GM19468 (cell line): Measurements from ENCODE around the gene DNMT3A.

ENCODE experiments used
- ATAC-seq: cut with Tn5 transposase; IDR thresholded peaks from one replicate; pipeline ENCODE4 v1.9.1; 2021; ENCODE audit warnings: mild to moderate bottlenecking, moderate library complexity, moderate number of reproducible peaks; ENCODE audit not compliant: unreplicated experiment; ENCODE audit errors: extremely low read depth

Gene DNMT3A

DNA sequence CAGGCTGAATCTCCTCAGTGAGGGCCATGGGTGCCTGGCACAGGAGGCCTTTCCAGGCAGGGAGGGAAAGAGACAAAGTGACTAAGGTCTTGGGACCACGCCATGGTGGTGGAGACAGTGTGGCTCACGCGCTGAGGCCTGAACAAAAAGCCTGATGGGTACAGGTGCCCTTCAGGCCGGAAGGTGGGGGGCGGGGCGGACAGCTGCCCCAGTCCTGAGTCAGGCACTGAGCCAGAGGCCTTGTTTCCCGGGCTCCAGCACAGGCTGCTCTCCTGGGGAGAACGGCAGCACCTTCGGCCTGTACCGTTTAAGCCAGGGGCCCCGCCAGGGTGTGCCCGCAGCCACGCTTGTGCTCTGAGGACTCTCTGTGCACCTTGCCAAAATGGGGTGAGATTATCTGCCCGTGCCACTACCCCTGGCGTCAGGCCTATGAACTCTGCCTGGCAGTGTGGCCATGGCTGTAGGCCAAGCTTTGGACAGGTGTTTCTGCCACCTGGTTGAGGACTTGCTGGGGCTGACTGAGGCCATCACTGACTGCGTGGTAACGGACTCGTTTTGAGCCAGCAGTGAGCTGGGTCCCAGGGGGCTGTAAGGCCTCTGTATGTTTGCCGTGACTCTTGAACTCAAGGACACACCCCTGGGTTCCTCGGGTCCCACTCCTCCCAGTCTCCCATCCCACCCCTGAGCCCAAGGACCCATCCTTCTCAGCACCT, 31.7 kb upstream of the DNMT3A start:
- ATAC-seq: no peak

DNA sequence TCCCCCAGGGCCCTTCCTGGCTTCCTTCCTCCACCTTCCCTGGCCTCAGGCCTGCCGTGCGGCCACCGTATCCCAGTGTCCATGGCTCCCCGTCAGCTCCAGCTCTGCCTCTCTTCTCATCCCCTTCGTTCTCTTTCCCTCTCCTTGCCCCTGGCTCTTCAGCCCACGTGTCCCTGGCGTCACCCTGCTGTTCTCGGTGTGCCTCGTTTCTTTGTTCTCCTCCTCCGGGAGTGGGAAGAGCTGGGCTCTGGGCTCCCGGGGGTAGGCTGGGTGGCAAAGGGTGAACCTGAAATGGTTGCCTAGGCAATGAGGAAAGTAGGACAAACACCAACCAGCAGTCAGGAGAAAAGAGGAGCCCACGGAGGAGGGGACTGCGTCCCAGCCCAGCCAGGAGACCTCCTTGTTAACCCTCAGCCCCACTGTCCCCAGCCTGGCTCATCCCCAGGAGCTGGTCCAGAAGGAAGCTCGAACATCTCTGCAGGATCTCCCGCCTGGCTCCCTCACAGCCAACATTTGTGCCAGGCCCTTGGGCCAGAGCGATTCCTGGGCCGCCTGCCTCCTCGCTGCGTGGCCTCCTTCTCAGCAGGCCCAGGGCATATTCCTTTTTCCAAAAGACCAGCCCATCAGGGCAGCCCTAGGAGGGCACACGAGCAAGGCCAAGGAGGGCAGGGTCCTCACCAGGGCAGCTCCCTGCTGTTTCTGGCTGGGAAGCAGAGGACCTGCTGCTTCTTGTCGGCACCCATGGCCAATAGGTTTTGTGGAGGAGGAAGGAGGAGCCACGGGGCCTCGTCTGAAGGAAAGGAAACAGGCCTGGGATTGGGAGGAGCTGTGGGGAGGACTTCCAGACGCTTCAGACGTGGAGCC, 30.9 kb upstream of the DNMT3A start:
- no peak for ATAC-seq

DNA sequence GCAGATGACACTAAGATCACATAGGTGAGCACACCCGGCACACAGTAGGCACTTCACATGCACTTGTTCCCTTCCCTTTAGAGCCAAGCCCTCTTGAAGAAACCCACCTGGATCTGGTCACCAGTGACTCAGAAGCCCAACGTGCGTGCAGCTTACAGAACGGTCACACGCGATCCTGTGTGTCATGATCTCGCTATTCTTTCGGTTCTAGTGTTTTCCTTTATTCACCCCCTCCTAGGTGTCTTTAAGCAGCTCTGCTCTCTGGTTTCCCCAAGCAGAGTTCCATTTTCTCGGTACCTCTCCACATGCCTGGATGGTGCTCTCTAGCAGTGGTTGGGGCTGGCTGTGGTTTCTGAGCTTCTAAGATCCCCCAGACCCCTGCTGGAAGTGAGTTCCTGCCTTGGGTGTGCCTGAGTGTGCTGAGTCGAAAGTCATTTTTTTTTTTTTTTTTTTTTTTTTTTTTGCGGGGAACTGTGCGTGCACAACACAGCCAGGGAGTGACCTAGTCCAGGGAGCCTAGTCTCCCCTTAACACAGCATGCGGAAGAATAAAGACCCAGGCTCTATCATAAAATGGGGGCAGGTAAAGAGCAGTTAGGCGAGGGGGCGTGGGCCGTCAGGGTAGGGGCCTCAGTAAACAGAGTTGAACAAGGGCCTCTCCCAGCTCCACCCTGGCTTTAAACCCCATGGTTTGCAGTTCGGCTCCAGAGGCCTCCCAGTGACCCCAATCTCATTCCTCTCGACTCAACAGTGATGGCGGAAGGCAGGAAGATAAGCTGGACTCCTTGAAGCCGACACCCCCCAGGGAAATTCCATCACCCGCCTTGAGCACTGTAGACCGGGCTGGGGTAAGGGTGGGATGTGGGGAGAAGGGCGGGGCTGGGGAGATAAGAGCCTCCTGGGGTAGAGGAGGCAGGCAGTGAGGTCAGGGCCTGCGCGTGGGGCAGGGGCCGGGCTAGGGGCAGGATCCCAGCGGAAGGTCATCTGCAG, 29.8 kb upstream of the DNMT3A start:
- ATAC-seq: no peak

DNA sequence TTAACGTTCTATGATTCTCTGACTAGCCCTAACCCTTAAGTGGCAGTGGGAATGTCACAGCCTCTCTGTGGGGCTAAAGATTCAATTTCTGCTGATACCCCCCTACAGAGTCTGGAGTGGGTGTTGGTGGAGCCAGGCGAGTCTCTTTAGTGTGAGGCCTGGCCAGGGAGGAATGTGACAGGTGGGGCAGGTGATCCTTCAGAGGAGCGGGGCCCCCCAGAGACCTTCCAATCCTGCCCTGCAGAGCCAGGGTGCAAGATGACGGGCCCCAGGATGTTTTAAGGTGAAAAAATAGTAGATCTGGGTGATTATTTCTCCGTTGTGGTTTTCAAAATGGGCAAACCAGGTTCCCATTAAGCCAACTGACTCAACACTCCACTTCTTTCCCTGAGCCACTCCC, 28.2 kb upstream of the DNMT3A start:
- ATAC-seq: no peak

DNA sequence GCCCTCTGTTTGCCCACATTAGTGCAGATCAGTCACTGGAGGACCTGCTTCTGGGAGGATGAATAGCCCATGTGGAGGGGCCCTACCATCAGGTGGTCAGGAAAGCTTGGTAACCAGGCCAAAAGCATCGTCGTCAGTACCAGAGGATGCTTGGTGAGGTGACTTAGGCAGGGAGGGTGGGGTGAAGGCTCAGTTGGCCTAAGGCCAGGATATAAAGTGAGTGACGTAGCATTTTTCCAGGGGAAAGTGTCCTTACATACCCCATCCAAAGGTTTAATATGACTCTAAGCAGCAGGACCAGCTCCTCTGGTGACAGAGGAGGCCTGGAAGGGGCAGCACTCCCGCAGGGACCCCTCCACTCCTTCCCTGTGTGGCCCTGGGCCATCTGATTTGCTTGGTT, 27.7 kb upstream of the DNMT3A start:
- ATAC-seq: no peak

DNA sequence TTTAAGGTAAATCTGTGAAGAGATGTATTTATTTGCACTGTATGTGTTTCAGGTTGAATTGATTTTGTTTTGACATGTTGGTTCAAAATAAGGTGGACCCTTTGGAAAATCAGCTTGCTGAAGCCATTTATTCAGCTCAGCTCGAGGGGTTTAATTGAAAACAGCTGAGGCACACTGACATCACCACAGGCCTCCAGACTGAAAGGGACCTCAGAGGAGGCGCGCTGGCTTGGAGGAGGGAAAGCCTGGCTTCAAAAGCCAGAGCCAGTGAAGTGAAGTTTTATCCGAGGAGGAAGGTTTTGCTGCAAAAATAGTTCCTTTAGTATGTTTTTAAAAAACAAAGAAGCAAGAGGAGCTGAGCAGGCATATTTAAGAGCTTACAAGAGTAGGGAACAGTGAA, 26.9 kb upstream of the DNMT3A start:
- ATAC-seq: no peak

DNA sequence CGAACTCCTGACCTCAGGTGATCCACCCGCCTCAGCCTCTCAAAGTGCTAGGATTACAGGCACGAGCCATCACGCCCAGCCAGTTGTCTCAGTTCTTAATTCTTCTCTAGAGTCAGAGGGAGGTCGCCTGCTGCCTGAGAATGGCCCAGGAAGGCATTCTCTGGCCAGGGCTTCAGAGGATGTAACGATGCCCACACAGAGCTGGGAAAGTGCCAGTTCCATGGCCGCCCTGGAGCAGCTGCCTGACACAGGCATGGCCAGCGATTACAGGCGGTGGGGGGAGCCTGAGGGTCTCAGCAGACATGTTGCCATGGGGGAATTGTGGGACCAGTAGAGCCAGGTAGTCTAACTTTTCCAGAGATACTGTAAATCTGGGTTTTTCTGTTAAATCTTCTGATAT, 25.6 kb upstream of the DNMT3A start:
- no peak for ATAC-seq

DNA sequence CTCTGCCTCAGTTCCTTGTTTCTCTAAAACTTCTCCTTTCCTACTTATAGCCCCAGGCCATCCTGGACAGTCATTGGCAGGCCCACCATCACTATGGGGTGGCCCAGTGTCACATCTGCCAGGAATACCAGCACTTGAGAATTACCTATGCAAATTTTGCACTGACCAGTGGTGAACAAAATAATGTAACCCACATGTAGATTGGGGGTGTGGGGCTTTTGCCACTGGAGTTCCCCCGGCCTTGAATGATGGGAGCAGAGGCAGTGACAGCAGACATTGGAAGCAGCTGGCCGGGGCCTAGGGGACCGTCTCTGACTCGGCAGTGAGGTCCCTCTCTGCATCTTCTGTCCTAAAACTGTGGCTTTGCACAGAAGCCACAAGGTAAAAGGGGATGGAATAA, 24.9 kb upstream of the DNMT3A start:
- ATAC-seq: no peak

DNA sequence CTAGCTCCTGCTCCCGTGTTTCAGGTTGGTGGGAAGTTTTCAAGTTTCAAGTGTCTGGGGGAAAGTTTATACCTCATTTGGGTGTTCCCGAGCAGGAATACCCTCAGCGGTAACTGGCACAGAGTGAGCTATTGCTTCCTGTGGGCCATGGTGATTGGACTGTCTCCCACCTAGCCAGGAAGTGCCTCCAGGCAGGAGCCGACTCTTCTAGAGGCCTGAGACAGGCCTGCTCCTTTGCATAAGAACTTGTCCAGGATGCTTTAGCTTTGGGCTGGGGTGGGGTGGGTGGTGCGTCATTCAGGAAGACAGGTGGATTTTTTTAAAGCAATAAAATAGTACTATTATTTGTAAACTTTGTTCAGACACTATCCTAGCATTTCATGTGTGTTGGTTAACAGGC, 23.5 kb upstream of the DNMT3A start:
- no peak for ATAC-seq

DNA sequence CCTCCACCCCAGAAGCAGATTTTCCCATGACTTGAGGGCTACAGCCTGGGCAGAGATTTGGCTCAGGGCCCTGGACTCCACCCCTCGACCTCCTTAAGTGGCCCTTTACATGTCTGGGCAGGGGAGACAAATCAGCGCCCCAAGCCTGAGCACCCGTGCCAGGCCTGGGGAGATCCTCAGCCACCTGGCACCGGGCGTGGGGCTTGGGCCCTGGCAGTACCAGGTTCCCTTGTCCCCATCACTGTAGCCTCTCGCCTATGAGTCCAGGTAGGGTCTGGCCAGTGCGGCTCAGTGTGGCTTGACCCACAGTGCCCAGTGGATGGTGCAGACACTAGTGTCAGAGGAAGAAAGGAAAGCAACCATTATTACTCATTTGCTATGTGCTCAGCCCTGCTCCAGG, 22.0 kb upstream of the DNMT3A start:
- ATAC-seq: no peak

DNA sequence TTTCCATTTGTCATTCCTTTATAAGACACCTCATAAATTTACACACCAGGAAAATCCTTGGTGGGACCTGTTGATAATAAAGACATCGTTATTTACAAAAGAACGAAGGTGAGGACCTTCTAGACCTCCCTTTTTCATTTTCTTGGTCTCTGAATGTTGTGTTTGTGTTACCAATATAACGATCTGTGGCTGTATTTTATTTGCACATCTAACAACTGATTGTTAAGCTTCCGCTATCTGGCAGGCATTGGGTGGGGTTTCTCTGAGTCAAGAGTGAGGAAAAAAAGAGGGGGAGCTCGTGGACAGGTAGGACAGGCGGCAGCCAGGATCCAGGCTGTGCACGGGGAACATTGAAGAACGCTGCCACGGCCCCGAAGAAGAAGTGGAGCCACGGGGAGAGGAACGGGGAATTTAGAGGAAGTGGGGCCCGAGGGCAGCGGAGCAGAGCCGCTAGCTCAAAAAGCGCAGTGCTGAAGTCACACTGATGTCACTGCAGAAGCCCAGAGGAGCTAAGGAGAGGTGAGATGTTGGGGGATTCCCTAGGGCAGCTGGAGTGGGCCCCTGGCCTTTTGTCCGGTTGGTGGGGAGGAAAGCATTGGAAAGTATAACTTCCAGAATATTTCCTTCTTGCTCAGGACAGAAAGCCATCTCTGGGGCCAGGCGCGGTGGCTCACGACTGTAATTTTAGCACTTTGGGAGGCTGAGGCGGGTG, 20.9 kb upstream of the DNMT3A start:
- peak; percentile 57 for ATAC-seq

DNA sequence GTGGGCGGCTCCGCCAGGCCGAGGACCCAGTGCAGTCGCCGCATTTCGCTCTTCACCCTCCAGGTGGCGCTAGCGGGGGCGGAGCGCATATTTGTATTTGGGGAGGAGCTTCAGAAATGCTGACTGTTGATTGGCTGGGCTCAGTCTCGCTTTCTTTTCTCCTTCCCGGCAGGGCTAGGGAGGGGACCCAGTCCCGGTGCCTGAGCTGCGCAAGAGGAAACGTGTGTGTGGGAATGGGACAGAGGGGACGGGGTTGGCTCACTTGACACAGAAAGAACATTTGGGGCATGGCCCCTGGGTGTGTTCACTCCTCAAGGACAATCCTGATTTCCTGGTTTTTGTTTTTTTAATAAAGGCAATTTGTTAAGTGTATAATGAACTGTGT, 20.3 kb upstream of the DNMT3A start:
- peak; percentile 84 for ATAC-seq

DNA sequence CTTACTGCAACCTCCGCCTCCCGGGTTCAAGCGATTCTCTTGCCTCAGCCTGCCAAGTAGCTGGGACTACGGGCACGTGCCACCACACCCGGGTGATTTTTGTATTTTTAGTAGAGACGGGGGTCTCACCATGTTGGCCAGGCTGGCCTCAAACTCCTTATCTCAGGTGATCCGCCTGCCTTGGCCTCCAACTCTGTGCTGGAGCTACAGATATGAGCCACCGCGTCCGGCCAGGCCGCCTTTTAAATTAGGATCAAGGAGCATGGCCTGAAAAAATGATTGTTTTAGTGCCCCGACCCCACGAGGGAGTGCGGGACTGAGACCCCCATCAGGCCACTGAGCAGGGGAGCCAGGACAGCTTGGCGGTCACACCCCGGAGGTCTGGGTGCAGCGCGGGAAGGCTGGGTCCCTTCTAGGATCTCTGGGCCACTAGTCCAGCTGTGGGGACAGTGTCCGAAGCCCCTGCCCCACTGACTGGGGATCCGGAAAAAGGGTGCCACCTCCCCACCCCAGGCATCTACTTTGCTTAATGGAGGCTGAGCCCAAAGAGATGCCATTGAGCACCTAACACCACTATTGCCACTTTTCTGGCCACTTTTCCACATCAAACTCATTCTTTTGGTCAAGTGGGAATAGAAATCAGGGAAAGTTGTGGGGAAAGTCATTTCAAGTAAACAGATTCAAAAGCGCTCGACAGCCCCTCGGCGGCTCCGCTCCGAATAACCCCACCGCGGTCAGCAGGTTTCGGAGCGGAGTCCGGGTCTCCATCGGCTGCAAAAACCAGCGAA, 19.7 kb upstream of the DNMT3A start:
- ATAC-seq: no peak

DNA sequence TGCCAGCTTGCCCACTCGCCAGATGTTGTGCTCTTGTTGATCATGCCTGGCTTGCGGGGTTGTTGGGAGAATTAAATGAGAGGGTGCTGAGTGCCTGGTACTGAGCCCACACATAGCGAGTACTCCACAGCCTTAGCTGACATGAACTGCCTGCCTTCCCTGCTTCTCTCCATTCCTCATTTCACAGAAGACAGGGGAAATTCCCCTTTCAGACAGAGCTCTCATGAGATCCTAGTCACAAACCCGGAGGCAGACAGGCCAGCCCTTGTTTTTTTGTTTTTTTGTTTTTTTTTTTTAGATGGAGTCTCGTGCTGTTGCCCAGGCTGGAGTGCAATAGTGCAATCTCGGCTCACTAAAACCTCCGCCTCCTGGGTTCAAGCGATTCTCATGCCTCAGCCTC, 17.1 kb upstream of the DNMT3A start:
- ATAC-seq: no peak

DNA sequence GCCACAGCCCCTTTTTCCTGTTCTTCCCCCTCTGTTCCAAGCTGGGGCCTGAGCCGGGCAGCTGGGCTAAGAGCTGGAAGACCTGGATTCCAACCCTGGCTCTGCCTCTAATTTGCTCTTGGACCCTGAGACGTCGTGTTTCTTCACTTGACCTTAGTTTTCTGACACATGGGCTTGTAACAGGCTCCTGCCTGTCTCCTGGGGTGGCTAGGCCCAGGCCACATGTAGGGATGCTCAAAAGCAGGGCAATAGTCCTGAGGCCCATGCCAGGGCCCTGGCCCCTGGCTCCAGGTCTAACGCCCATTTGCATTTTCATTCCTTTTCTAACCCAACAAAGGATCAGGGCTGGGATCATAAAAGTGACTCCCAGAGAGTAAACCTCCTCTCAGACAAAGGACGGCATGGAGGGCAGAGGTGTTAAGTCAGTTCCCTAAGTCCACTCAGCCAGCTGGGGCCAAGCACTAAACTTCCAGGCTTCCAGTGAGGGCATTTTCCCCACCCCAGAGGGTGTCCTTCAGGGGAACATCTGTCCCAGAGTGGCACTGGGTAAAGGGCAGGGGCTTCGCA, 16.6 kb upstream of the DNMT3A start:
- no peak for ATAC-seq

DNA sequence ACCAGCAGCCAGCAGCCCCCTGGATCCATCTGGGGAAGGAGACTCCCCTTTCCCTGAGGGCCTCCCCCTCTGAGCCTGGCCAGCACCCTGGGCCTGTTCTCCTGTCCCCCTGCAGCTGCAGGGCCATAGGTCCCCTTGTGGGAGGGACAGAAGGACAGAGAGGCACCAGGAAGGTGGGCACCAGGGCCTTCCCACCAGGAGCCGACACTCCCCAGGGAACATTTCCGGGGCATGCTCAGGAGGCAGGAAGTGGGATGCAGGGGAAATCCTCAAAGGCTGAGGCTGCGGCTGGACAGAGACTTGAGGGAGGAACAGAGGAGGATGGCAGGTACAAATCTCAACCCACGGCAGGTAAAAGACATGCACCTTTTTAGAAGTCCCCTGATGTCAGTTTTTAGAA, 14.4 kb upstream of the DNMT3A start:
- ATAC-seq: no peak

DNA sequence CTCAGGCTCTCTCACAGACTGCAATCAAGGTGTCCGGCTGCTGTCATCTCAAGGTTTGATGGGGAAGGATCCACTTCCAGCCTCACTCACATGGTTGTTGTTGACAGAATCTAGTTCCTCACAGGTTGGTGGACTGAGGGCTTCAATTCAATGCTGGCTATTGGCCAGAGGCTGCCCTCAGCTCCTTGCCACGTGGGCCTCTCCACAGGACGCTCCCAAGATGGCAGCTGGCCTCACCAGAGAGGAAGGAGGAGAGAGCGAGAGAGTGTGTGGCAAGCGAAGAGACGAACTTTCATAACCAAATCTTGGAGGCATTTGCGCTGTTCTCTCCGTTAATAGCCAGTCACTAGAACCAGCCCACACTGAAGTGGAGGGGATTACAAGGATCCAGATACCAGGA, 13.5 kb upstream of the DNMT3A start:
- ATAC-seq: no peak

DNA sequence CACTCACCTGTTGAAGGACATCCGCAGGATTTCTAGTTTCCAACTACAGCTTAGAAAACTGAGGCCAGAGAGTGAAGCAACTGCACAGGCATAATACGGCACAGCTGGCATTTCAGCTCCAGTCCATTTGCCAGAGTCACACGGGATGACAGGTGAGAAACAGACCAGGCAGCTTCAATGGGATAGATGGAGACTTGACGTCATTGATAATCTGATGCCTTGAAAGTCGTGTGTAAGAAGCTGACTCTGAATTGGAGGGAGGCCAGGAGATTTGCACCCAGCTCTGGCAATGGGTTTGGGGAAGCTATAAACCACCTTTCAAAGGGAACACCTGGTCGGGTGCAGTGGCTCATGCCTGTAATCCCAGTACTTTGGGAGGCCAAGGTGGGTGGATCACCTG, 12.4 kb upstream of the DNMT3A start:
- ATAC-seq: no peak

DNA sequence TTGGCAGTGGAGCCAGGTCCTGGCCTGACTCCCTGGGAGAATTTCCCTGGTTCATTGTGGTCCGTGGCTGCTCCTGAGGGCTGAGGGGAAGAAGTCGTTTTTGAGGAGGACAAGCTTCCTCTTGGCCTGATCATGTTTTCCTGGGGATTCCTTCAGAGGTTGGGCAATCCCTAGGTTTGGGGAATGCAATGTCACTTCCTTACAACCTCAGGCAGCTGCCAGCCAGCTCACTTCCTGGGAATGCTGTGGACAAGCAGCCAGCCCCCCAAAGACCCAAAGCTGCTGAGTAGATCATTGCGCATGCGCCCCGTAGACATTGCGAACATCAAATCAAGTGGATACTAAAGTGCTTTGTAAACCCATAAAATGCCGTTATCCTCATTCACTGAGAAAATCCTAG, 7.7 kb upstream of the DNMT3A start:
- ATAC-seq: no peak
